ENCODE results near the gene ITIH3. TPM values are rescaled to one million over a fixed set of nuclear protein-coding genes. Genes with fewer than 3 reads are reported as not detected.

ITIH3 gene
- total RNA-seq, 5 donors from 2014 or later (not counting 1 experiment from before 2014, with no cell fraction given): 0.23 to 0.88 (median 0.76) TPM; not detected in 2

DNA sequence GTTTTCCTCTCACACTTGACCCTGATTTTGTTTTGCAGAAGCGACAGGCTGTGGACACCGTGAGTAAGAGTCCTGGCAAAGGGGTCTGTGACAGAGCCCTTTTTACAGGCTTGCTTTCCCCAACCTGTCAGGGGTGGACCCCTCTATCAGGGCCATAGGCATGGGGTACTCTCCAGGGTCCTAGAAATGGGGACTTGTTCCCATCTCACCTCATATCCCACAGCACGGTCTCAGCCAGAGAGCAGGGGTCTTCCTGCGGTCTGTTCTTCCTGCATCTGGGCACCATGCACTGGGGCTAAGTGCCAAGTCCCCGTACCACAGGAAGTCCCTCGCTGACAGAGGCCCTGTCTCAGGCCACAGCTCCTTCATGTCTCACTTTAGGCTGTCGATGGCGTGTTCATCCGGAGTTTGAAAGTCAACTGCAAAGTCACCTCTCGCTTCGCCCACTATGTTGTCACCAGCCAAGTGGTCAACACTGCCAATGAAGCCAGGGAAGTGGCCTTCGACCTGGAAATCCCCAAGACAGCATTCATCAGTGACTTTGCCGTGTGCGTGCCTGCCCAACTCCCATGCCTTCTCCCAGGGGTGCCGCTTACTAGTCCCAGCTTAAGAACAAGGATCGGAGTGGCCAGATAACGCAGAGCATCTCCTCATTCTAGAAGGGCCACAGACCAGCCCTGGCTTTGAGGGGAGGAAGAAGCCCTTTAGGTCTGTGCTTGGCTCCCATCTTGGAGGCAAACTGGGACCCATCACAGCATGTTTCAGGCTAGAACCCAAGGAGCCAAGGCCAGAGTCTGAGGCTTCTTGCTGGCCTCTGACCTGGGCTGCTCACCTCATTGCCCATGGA, 16.4 kb upstream of the ITIH3 start:
- 52% methylated on average over 16 of the region's 17 CpGs for WGBS (ENCODE audit: insufficient coverage)
- peaks cover 3 to 7% of the 10 kb centered on the region in 2 donors for H3K27me3 Mint-ChIP-seq
- no peaks in the 10 kb centered on the region for H3K36me3 ChIP-seq (ENCODE audit: control insufficient read depth in 2 of 2, extremely low read depth in 1 of 2, insufficient read depth in 1 of 2, low read length in 1 of 2)
- CTCF ChIA-PET: no interaction called here
- no peaks in the 10 kb centered on the region for H3K36me3 Mint-ChIP-seq
- no peak overlapping the region for H3K4me3 ChIP-seq (ENCODE audit: control insufficient read depth in 1 of 2, extremely low read depth in 1 of 2, low read length in 1 of 2)
- no peak overlapping the region for H3K27ac Mint-ChIP-seq
- H3K27ac ChIP-seq (ENCODE audit: low read length): no peak overlapping the region
- no peaks in the 10 kb centered on the region for H3K4me1 Mint-ChIP-seq
- H3K27me3 ChIP-seq (replicated peaks in 1 of 2; ENCODE audit: control insufficient read depth in 2 of 2, extremely low read depth in 1 of 2, insufficient read depth in 2 of 2, low read length in 1 of 2): peaks cover 0 to 37% of the 10 kb centered on the region in 2 experiments
- H3K9me3 Mint-ChIP-seq: no peaks in the 10 kb centered on the region
- POLR2A ChIA-PET: no interaction called here
- DNase-seq (no peak), ATAC-seq (replicated peaks in 1 of 4) (no peak)
- no peak overlapping the region for H3K4me3 Mint-ChIP-seq
- H3K9me3 ChIP-seq: no peaks in the 10 kb centered on the region
- H3K4me1 ChIP-seq (ENCODE audit: control insufficient read depth in 1 of 2, extremely low read depth in 1 of 2, insufficient read depth in 2 of 2, low read length in 2 of 2): no peaks in the 10 kb centered on the region

DNA sequence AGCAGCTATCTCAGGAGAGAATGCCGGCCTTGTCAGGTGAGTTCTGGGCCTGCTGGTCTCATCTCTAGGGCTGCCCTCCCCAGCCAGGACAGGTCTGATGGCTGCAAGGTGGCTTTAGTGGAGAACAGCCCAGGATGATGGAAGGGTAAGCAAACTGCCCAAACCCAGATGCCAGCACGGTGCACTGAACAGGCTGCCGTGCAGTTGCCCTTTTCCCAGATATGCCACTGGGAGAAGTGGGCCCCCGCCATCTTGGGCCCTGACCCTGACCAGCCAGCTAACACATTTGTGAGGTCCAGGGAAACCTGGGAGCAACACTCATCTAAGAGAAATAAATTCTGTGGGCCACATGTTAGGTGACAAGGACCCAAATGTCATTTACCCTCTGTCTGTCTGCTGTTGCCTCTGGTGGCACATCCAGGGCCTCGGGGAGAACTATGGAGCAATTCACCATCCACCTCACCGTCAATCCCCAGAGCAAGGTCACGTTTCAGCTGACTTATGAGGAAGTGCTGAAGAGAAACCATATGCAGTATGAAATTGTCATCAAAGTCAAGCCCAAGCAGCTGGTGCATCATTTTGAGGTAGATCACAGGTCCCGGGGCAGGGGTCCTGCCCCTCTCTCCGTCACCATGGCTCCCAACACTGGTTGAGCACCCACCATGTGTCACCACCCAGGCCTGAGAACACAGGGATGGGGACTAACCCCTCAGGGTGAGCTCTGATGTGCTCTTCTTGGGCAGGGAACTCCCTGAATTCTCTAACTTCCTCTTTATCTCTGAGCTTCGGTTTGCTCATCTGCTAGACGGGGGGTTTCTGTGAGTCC, 15.4 kb upstream of the ITIH3 start:
- no peak overlapping the region for H3K27ac Mint-ChIP-seq
- CTCF ChIA-PET: interaction anchor here in 1 of 2 donors (0.6 kb wide), 1 partner anchor 830 kb away, joined by 4 read pairs; no protein-coding TSS in a partner anchor
- H3K36me3 ChIP-seq (ENCODE audit: control insufficient read depth in 2 of 2, extremely low read depth in 1 of 2, insufficient read depth in 1 of 2, low read length in 1 of 2): no peaks in the 10 kb centered on the region
- WGBS (ENCODE audit: insufficient coverage): 73% methylated on average over 7 of the region's 11 CpGs
- ATAC-seq (replicated peaks in 1 of 4) (no peak), DNase-seq (peak in 1 of 35 experiments; percentile 38)
- peaks cover 0 to 37% of the 10 kb centered on the region in 2 experiments for H3K27me3 ChIP-seq (replicated peaks in 1 of 2; ENCODE audit: control insufficient read depth in 2 of 2, extremely low read depth in 1 of 2, insufficient read depth in 2 of 2, low read length in 1 of 2)
- no peak overlapping the region for H3K27ac ChIP-seq (ENCODE audit: low read length)
- H3K9me3 ChIP-seq: no peaks in the 10 kb centered on the region
- H3K4me3 ChIP-seq (ENCODE audit: control insufficient read depth in 1 of 2, extremely low read depth in 1 of 2, low read length in 1 of 2): no peak overlapping the region
- H3K4me3 Mint-ChIP-seq: no peak overlapping the region
- no peaks in the 10 kb centered on the region for H3K4me1 ChIP-seq (ENCODE audit: control insufficient read depth in 1 of 2, extremely low read depth in 1 of 2, insufficient read depth in 2 of 2, low read length in 2 of 2)
- POLR2A ChIA-PET: interaction anchor here in 1 of 2 donors (0.5 kb wide), 1 partner anchor 784 kb away, joined by 3 read pairs; the partner anchor contains the start of gene RPL29
- H3K4me1 Mint-ChIP-seq: no peaks in the 10 kb centered on the region
- no peaks in the 10 kb centered on the region for H3K36me3 Mint-ChIP-seq
- peaks cover 6 to 11% of the 10 kb centered on the region in 2 donors for H3K27me3 Mint-ChIP-seq
- no peaks in the 10 kb centered on the region for H3K9me3 Mint-ChIP-seq

DNA sequence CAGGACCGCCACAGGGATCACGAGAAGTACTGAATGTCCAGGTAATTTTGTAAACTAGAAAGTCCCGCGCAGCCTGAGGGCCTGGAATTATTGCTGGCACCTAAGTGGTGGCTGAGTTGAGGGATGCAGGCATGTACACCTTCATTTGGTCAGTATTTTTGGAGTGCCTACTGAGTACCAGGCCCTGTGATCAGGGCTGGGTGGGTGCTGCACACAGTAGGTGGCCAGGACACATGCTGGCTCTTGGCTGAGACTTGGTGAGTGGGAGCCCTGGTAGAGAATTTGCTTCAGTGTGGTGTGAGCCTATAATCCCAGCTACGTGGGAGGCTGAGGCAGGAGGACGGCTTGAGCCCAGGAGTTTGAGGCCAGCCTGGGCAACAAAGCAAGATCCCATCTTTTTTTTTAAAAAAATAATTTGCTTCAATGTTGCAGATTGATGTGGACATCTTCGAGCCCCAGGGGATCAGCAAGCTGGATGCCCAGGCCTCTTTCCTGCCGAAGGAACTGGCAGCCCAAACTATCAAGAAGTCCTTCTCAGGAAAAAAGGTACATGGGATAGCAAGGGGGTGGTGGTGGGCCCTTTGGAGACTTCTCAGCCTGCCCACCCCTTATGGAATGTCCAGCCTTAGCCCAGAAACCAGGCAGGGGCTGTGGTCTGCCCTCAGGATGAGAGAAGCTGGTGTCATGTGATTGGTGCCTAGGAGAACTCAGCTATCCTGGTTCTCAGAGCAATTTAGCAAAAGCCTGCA, 14.6 kb upstream of the ITIH3 start:
- H3K9me3 Mint-ChIP-seq: no peaks in the 10 kb centered on the region
- ATAC-seq (replicated peaks in 1 of 4): no peak
- WGBS (ENCODE audit: insufficient coverage): 78% methylated on average over 6 of the region's 8 CpGs
- Histone ChIP-seq H3K36me3 (ENCODE audit: control insufficient read depth in 2 of 2, extremely low read depth in 1 of 2, insufficient read depth in 1 of 2, low read length in 1 of 2) (no peaks in the 10 kb centered on the region), H3K27me3 (replicated peaks in 1 of 2; ENCODE audit: control insufficient read depth in 2 of 2, extremely low read depth in 1 of 2, insufficient read depth in 2 of 2, low read length in 1 of 2) (peaks cover 0 to 37% of the 10 kb centered on the region in 2 experiments), H3K9me3 (no peaks in the 10 kb centered on the region), H3K27ac (ENCODE audit: low read length) (no peak overlapping the region), H3K4me3 (ENCODE audit: control insufficient read depth in 1 of 2, extremely low read depth in 1 of 2, low read length in 1 of 2) (no peak overlapping the region), H3K4me1 (ENCODE audit: control insufficient read depth in 1 of 2, extremely low read depth in 1 of 2, insufficient read depth in 2 of 2, low read length in 2 of 2) (no peaks in the 10 kb centered on the region)
- ChIA-PET CTCF (interaction anchor here in 1 of 2 donors (0.6 kb wide), 1 partner anchor 829 kb away, joined by 4 read pairs; no protein-coding TSS in a partner anchor), POLR2A (interaction anchor here in 1 of 2 donors (0.5 kb wide), 1 partner anchor 784 kb away, joined by 3 read pairs; the partner anchor contains the start of gene RPL29)
- no peak overlapping the region for H3K27ac Mint-ChIP-seq
- H3K4me3 Mint-ChIP-seq: no peak overlapping the region
- H3K4me1 Mint-ChIP-seq: no peaks in the 10 kb centered on the region
- H3K36me3 Mint-ChIP-seq: no peaks in the 10 kb centered on the region
- DNase-seq: no peak
- peaks cover 6 to 11% of the 10 kb centered on the region in 2 donors for H3K27me3 Mint-ChIP-seq

DNA sequence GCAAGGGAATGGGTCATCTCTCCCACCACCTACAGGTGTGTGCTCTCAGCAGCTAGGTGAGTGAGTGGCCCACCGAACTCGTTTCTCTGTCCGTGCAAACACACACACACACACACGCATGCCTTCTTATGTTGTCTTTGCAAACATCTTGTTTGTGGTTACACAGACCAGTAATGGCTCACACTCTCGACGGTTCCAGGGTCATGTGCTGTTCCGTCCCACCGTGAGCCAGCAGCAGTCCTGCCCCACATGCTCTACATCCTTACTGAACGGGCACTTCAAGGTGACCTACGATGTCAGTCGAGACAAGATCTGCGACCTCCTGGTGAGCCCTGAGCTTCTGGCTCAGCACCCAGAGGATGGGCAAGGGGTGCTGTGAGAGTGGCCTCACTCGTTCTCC, 12.9 kb upstream of the ITIH3 start:
- DNase-seq: no peak
- ChIA-PET POLR2A (no interaction called here), CTCF (interaction anchor here in 1 of 2 donors (0.7 kb wide), 1 partner anchor 144 kb away, joined by 5 read pairs; no protein-coding TSS in a partner anchor)
- Mint-ChIP-seq H3K4me3 (no peak overlapping the region), H3K27ac (no peak overlapping the region), H3K27me3 (peaks cover 6 to 11% of the 10 kb centered on the region in 2 donors), H3K36me3 (no peaks in the 10 kb centered on the region), H3K9me3 (no peaks in the 10 kb centered on the region), H3K4me1 (no peaks in the 10 kb centered on the region)
- no peak overlapping the region for H3K4me3 ChIP-seq (ENCODE audit: control insufficient read depth in 1 of 2, extremely low read depth in 1 of 2, low read length in 1 of 2)
- no peaks in the 10 kb centered on the region for H3K36me3 ChIP-seq (ENCODE audit: control insufficient read depth in 2 of 2, extremely low read depth in 1 of 2, insufficient read depth in 1 of 2, low read length in 1 of 2)
- H3K27me3 ChIP-seq (replicated peaks in 1 of 2; ENCODE audit: control insufficient read depth in 2 of 2, extremely low read depth in 1 of 2, insufficient read depth in 2 of 2, low read length in 1 of 2): peaks cover 0 to 37% of the 10 kb centered on the region in 2 experiments
- no peaks in the 10 kb centered on the region for H3K4me1 ChIP-seq (ENCODE audit: control insufficient read depth in 1 of 2, extremely low read depth in 1 of 2, insufficient read depth in 2 of 2, low read length in 2 of 2)
- no peaks in the 10 kb centered on the region for H3K9me3 ChIP-seq
- no peak overlapping the region for H3K27ac ChIP-seq (ENCODE audit: low read length)
- 27% methylated on average over 8 of the region's 13 CpGs for WGBS (ENCODE audit: insufficient coverage)
- no peak for ATAC-seq (replicated peaks in 1 of 4)

GRCh38 chr3:52782412-52783210, 12.0 kb upstream of the ITIH3 start:
- H3K9me3 Mint-ChIP-seq: no peaks in the 10 kb centered on the region
- no peaks in the 10 kb centered on the region for H3K9me3 ChIP-seq
- no peak overlapping the region for H3K4me3 ChIP-seq (ENCODE audit: control insufficient read depth in 1 of 2, extremely low read depth in 1 of 2, low read length in 1 of 2)
- no peak overlapping the region for H3K4me3 Mint-ChIP-seq
- peak in 1 of 35 experiments; percentile 9 for DNase-seq
- no peaks in the 10 kb centered on the region for H3K4me1 ChIP-seq (ENCODE audit: control insufficient read depth in 1 of 2, extremely low read depth in 1 of 2, insufficient read depth in 2 of 2, low read length in 2 of 2)
- CTCF ChIA-PET: interaction anchor here in 1 of 2 donors (0.5 kb wide), 1 partner anchor 156 kb away, joined by 3 read pairs; no protein-coding TSS in a partner anchor
- H3K36me3 Mint-ChIP-seq: no peaks in the 10 kb centered on the region
- H3K27me3 Mint-ChIP-seq: peaks cover 6 to 8% of the 10 kb centered on the region in 2 donors
- POLR2A ChIA-PET: no interaction called here
- no peak overlapping the region for H3K27ac ChIP-seq (ENCODE audit: low read length)
- H3K36me3 ChIP-seq (ENCODE audit: control insufficient read depth in 2 of 2, extremely low read depth in 1 of 2, insufficient read depth in 1 of 2, low read length in 1 of 2): no peaks in the 10 kb centered on the region
- H3K27me3 ChIP-seq (replicated peaks in 1 of 2; ENCODE audit: control insufficient read depth in 2 of 2, extremely low read depth in 1 of 2, insufficient read depth in 2 of 2, low read length in 1 of 2): peaks cover 0 to 35% of the 10 kb centered on the region in 2 experiments
- ATAC-seq (replicated peaks in 1 of 4): no peak
- H3K27ac Mint-ChIP-seq: no peak overlapping the region
- 90% methylated on average over 7 of the region's 12 CpGs for WGBS (ENCODE audit: insufficient coverage)
- no peaks in the 10 kb centered on the region for H3K4me1 Mint-ChIP-seq

Data from T-cell (primary cell).